Endothelial cell of umbilical vein (primary cell): ENCODE results near the gene RNF19B. TPM values are rescaled to one million over a fixed set of nuclear protein-coding genes. Genes with fewer than 3 reads are reported as not detected.
A peak's percentile ranks its signal among the peaks of the same experiment; 100 is the strongest.

ENCODE experiments used
- BruUV-seq: library from RNA; stranded (reverse); fragments of 400-500 nt; replicated peaks from 2 replicates; lab custom pipeline; 2021; lab: Mats Ljungman, UMichigan
- CTCF ChIA-PET: fragments of 300-600, 350-600 bp; sonication (Branson Sonifier 250); formaldehyde crosslinking; loops from one replicate; lab custom pipeline; 2021; ENCODE audit warnings: antibody characterized with exemption, inconsistent platforms; lab: Charles Lee
- POLR2A ChIA-PET: fragments of 300-600, 350-600 bp; sonication (Branson Sonifier 250); formaldehyde crosslinking; loops from one replicate; lab custom pipeline; 2021; ENCODE audit warnings: antibody characterized with exemption, inconsistent platforms; lab: Charles Lee
- DNase-seq: peaks from one replicate; pipeline ENCODE4 v3.0.0-alpha.2; 2011; ENCODE audit warnings: low read depth, low spot score
- FAIRE-seq: peaks from 2 replicates; lab custom pipeline; 2011; peaks lifted over from hg19 to GRCh38; lab: Jason Lieb, UNC
- H2AFZ ChIP-seq: 2 replicates; pipeline ENCODE4 v1.6.0; 2012; ENCODE audit warnings: low read depth, low read length, control low read depth, inconsistent platforms
- H3K27ac ChIP-seq: 2 replicates; pipeline ENCODE4 v1.5.1; 2011; ENCODE audit warnings: low read depth, mild to moderate bottlenecking, control low read depth, low read length, moderate library complexity; ENCODE audit not compliant: insufficient read depth
- H3K27me3 ChIP-seq, 2 experiments: 2 replicates each; pipeline versions ENCODE4 v1.6.0 to v1.6.1; 2011; ENCODE audit warnings: low read length in 2 of 2, mixed read lengths in 1 of 2; ENCODE audit not compliant: control insufficient read depth in 2 of 2, insufficient read depth in 2 of 2
- H3K36me3 ChIP-seq, 2 experiments: 2 replicates in 1 of 2; 3 replicates in 1 of 2; pipeline ENCODE4 v1.5.1; 2011; ENCODE audit warnings: low read length in 2 of 2, mild to moderate bottlenecking in 1 of 2, moderate library complexity in 1 of 2; ENCODE audit not compliant: control insufficient read depth in 2 of 2, insufficient read depth in 2 of 2; ENCODE audit errors: extremely low read depth in 1 of 2
- H3K4me1 ChIP-seq: 3 replicates; pipeline ENCODE4 v1.5.1; 2011; ENCODE audit warnings: mild to moderate bottlenecking, low read length; ENCODE audit not compliant: control insufficient read depth, insufficient read depth; ENCODE audit errors: extremely low read depth
- H3K4me2 ChIP-seq: 2 replicates; pipeline ENCODE4 v1.6.1; 2011; ENCODE audit warnings: low read length, control low read depth, mixed read lengths; ENCODE audit not compliant: insufficient read depth
- H3K4me3 ChIP-seq, 3 experiments: fragments of 200-600 bp in 1 of 3; sonication (generic), shearing (Covaris generic) in 1 of 3; replicated peaks in 1 of 3; 2 replicates each; pipeline ENCODE4 v1.5.1; 2011 to 2016; ENCODE audit warnings: control low read depth in 3 of 3, low read length in 3 of 3, mild to moderate bottlenecking in 2 of 3, inconsistent platforms in 1 of 3, low read depth in 1 of 3, moderate library complexity in 1 of 3; ENCODE audit not compliant: insufficient read depth in 1 of 3
- H3K79me2 ChIP-seq: 2 replicates; pipeline ENCODE4 v1.6.0; 2012; ENCODE audit warnings: low read length, inconsistent platforms; ENCODE audit not compliant: control insufficient read depth, insufficient read depth
- H3K9ac ChIP-seq: replicated peaks from 2 replicates; pipeline ENCODE3; 2011; ENCODE audit warnings: low read length, control low read depth; ENCODE audit not compliant: insufficient read depth; ENCODE audit errors: extremely low read depth
- H3K9me1 ChIP-seq: replicated peaks from 3 replicates; pipeline ENCODE4 v1.6.0; 2011; ENCODE audit warnings: mild to moderate bottlenecking, low read length; ENCODE audit not compliant: control insufficient read depth, insufficient read depth; ENCODE audit errors: extremely low read depth
- H3K9me3 ChIP-seq: replicated peaks from 2 replicates; pipeline ENCODE4 v1.5.1; 2012; ENCODE audit warnings: low read length, inconsistent platforms; ENCODE audit not compliant: control insufficient read depth, insufficient read depth
- H4K20me1 ChIP-seq: replicated peaks from 2 replicates; pipeline ENCODE3; 2011; ENCODE audit warnings: mild to moderate bottlenecking, low read length; ENCODE audit not compliant: control insufficient read depth, insufficient read depth; ENCODE audit errors: extremely low read depth
- EZH2 ChIP-seq: IDR thresholded peaks from 2 replicates; pipeline ENCODE4 v1.6.1; 2012; ENCODE audit warnings: borderline replicate concordance, low read depth, mild to moderate bottlenecking, moderate library complexity, low read length, inconsistent platforms; ENCODE audit not compliant: severe bottlenecking
- FOS ChIP-seq: IDR thresholded peaks from 2 replicates; pipeline ENCODE4 v1.6.1; 2011; ENCODE audit warnings: mild to moderate bottlenecking, low read length, moderate library complexity, borderline replicate concordance; ENCODE audit not compliant: insufficient read depth
- GATA2 ChIP-seq: IDR thresholded peaks from 2 replicates; pipeline ENCODE4 v1.7.0; 2011; ENCODE audit warnings: low read depth, mild to moderate bottlenecking, moderate library complexity, mixed read lengths, low read length; ENCODE audit not compliant: insufficient read length, insufficient read depth
- JUN ChIP-seq: IDR thresholded peaks from 2 replicates; pipeline ENCODE4 v1.6.1; 2011; ENCODE audit warnings: borderline replicate concordance, low read depth; ENCODE audit not compliant: insufficient read length, insufficient read depth
- MYC ChIP-seq: IDR thresholded peaks from one replicate; pipeline ENCODE4 v1.6.1; 2011; ENCODE audit warnings: mild to moderate bottlenecking, low read depth, low read length
- POLR2AphosphoS5 ChIP-seq: IDR thresholded peaks from 2 replicates; pipeline ENCODE4 v1.6.1; 2012; ENCODE audit warnings: low read depth, mild to moderate bottlenecking, control low read depth, low read length, moderate library complexity; ENCODE audit not compliant: insufficient read depth
- dilution Hi-C: fragments of 300-500 bp; cut with MboI; formaldehyde crosslinking; loops from one replicate; pipeline ENCODE4 v1.15.0; 2019; ENCODE audit warnings: low sequenced_read_pairs; ENCODE audit not compliant: extremely low pct_ligation_motif_present
- intact Hi-C: fragments of 100-400 bp; cut with micrococcal nuclease; formaldehyde crosslinking; loops from one replicate; pipeline ENCODE4 v1.10.0; 2022
- polyA plus RNA-seq, 4 experiments: library from polyadenylated mRNA; depleted of rRNA in 3 of 4; stranded (reverse) in 3 of 4; unstranded in 1 of 4; fragments of >200 nt; gene quantifications; 2 replicates each; pipeline versions ENCODE4 v1.2.1 to v1.2.3, GENCODE V29; 2011 to 2012; ENCODE audit warnings: missing spikeins in 1 of 4
- total RNA-seq: library from RNA; stranded (reverse); gene quantifications from 2 replicates; pipeline ENCODE4 v1.2.3, GENCODE V29; 2021

RNF19B gene
- total and polyA plus RNA-seq, 2 donors (not counting 3 experiments of a cell fraction or from before 2014, with no cell fraction given): 19.2 to 25.6 TPM

DNA sequence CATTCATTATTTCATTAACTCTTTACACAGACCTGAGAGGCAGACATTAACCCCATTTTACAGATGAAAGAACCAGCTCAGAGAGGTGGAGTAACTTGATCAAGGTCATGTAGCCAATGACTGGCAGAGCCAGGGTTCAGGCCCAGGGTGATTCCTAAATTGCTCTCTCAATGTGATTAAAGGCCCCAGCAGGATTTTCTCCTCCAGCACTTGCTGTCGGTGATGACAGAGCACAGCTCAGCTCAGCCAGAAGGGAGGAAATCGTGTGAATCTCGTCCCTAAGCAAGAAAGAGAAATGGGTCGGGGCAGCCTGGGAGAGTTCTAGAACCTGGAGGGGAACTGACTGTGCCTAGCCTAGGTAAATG lies 19.5 kb upstream of the RNF19B start:
- Histone ChIP-seq H2AFZ (no peak overlapping the region), H3K4me3 (no peak overlapping the region), H3K4me1 (peaks cover 33% of the 10 kb centered on the region), H3K27me3 (no peaks in the 10 kb centered on the region), H3K27ac (no peak overlapping the region), H4K20me1 (no peaks in the 10 kb centered on the region), H3K9ac (no peak overlapping the region), H3K9me1 (no peaks in the 10 kb centered on the region), H3K36me3 (no peaks in the 10 kb centered on the region), H3K9me3 (no peaks in the 10 kb centered on the region), H3K4me2 (no peak overlapping the region), H3K79me2 (no peaks in the 10 kb centered on the region)
- FAIRE-seq: no peak
- DNase-seq: no peak
- dilution Hi-C loops (no loop called here), intact Hi-C loops (no loop called here)
- CTCF ChIA-PET: interaction anchor here (4.2 kb wide), 1 partner anchor 22 kb away, joined by 22 read pairs; no protein-coding TSS in a partner anchor
- no peak for TF ChIP-seq JUN
- no peak for TF ChIP-seq EZH2
- TF ChIP-seq POLR2AphosphoS5: no peak
- TF ChIP-seq MYC: no peak
- TF ChIP-seq GATA2: no peak
- TF ChIP-seq FOS: no peak
- POLR2A ChIA-PET: interaction anchor here (1.6 kb wide), 1 partner anchor 19 kb away, joined by 4 read pairs; the partner anchor contains the start of gene RNF19B
- no TSS peak for BruUV-seq

DNA sequence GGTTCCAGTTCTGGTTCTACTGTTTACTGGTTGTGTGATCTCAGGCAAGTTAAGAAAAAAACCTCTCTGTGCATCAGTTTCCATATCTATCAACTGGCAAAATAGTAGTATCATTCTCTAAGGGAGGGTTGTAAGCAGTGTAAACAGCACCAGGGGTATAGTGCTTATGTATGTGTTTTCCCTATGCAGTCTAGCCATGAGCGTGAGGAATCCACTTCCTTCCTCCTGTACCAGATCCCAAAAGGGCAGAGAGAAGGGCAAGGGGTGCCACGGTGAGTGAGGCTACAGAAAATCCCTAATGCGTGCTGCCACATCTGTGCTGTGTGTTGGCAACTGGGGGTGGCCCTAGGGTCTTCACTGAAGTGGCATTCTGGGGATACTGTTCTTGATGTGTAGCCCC lies 18.4 kb upstream of the RNF19B start:
- no peaks in the 10 kb centered on the region for H3K27me3 ChIP-seq
- DNase-seq: no peak

More for the DNA sequence above, 18.4 kb upstream of the RNF19B start:
- ChIA-PET CTCF (interaction anchor here (4.2 kb wide), 1 partner anchor 23 kb away, joined by 22 read pairs; no protein-coding TSS in a partner anchor), POLR2A (no interaction called here)
- no peak overlapping the region for H3K27ac ChIP-seq
- intact Hi-C loops (no loop called here), dilution Hi-C loops (no loop called here)
- H4K20me1 ChIP-seq: no peaks in the 10 kb centered on the region
- H3K9me1 ChIP-seq: no peaks in the 10 kb centered on the region
- peak overlapping the region; percentile 60 for H2AFZ ChIP-seq
- H3K4me1 ChIP-seq: peaks cover 27% of the 10 kb centered on the region
- no peak overlapping the region for H3K4me3 ChIP-seq
- no peak for TF ChIP-seq GATA2
- TF ChIP-seq FOS: no peak
- no peak for TF ChIP-seq JUN
- H3K4me2 ChIP-seq: peak overlapping the region; percentile 8
- H3K79me2 ChIP-seq: no peaks in the 10 kb centered on the region
- BruUV-seq: no TSS peak
- H3K36me3 ChIP-seq: no peaks in the 10 kb centered on the region
- H3K9ac ChIP-seq: no peak overlapping the region
- no peak for FAIRE-seq
- no peaks in the 10 kb centered on the region for H3K9me3 ChIP-seq
